ENCODE measurements around the gene CYP1A1.

DNA sequence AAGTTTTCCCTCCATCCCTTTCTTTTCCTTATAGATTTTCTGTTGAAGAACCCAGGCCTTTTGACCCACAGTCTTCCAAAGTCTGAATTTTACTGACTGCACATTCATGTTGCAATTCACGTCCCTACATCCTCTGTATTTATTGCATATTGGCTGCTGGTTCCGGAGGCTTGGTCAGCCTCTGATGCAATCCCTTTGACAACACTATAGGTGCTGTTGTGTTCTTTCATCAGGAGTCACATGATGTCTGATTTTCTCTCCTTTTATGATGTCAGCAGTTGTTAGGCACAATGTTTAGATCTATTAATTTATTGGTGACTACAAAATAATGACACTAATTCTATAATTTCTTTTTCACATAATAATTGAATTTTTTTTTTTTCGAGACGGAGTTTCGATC is 8.7 kb downstream of the CYP1A1 start:
- TF ChIP-seq ETV6 (CRISPR knock-in tag; IDR thresholded peaks at IDR 0.05), result no peak
- TF ChIP-seq, protein P1, sequence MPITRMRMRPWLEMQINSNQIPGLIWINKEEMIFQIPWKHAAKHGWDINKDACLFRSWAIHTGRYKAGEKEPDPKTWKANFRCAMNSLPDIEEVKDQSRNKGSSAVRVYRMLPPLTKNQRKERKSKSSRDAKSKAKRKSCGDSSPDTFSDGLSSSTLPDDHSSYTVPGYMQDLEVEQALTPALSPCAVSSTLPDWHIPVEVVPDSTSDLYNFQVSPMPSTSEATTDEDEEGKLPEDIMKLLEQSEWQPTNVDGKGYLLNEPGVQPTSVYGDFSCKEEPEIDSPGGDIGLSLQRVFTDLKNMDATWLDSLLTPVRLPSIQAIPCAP (CRISPR knock-in tag; IDR thresholded peaks at IDR 0.05), result no peak
- TF ChIP-seq HMGXB4 (CRISPR knock-in tag; IDR thresholded peaks at IDR 0.05), result no peak
- TF ChIP-seq, protein P2, sequence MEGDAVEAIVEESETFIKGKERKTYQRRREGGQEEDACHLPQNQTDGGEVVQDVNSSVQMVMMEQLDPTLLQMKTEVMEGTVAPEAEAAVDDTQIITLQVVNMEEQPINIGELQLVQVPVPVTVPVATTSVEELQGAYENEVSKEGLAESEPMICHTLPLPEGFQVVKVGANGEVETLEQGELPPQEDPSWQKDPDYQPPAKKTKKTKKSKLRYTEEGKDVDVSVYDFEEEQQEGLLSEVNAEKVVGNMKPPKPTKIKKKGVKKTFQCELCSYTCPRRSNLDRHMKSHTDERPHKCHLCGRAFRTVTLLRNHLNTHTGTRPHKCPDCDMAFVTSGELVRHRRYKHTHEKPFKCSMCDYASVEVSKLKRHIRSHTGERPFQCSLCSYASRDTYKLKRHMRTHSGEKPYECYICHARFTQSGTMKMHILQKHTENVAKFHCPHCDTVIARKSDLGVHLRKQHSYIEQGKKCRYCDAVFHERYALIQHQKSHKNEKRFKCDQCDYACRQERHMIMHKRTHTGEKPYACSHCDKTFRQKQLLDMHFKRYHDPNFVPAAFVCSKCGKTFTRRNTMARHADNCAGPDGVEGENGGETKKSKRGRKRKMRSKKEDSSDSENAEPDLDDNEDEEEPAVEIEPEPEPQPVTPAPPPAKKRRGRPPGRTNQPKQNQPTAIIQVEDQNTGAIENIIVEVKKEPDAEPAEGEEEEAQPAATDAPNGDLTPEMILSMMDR (IDR thresholded peaks at IDR 0.05), result no peak
- no peak for TF ChIP-seq ZNF416 (CRISPR knock-in tag; IDR thresholded peaks at IDR 0.05)
- no peak for TF ChIP-seq NR2C2 (CRISPR knock-in tag; IDR thresholded peaks at IDR 0.05)
- TF ChIP-seq, protein P3, sequence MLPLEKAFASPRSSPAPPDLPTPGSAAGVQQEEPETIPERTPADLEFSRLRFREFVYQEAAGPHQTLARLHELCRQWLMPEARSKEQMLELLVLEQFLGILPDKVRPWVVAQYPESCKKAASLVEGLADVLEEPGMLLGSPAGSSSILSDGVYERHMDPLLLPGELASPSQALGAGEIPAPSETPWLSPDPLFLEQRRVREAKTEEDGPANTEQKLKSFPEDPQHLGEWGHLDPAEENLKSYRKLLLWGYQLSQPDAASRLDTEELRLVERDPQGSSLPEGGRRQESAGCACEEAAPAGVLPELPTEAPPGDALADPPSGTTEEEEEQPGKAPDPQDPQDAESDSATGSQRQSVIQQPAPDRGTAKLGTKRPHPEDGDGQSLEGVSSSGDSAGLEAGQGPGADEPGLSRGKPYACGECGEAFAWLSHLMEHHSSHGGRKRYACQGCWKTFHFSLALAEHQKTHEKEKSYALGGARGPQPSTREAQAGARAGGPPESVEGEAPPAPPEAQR (CRISPR knock-in tag; IDR thresholded peaks at IDR 0.05), result no peak
- TF ChIP-seq, protein P4, sequence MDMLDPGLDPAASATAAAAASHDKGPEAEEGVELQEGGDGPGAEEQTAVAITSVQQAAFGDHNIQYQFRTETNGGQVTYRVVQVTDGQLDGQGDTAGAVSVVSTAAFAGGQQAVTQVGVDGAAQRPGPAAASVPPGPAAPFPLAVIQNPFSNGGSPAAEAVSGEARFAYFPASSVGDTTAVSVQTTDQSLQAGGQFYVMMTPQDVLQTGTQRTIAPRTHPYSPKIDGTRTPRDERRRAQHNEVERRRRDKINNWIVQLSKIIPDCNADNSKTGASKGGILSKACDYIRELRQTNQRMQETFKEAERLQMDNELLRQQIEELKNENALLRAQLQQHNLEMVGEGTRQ (CRISPR knock-in tag; IDR thresholded peaks at IDR 0.05), result no peak
- TF ChIP-seq, protein P5, sequence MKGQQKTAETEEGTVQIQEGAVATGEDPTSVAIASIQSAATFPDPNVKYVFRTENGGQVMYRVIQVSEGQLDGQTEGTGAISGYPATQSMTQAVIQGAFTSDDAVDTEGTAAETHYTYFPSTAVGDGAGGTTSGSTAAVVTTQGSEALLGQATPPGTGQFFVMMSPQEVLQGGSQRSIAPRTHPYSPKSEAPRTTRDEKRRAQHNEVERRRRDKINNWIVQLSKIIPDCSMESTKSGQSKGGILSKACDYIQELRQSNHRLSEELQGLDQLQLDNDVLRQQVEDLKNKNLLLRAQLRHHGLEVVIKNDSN (CRISPR knock-in tag; IDR thresholded peaks at IDR 0.05), result no peak
- TF ChIP-seq CREB1 (CRISPR knock-in tag; IDR thresholded peaks at IDR 0.05), result no peak
- no peak for TF ChIP-seq MAX (CRISPR knock-in tag; IDR thresholded peaks at IDR 0.05)
- no peak for TF ChIP-seq ELF4 (CRISPR knock-in tag; IDR thresholded peaks at IDR 0.05; ENCODE audit: low read depth)
- TF ChIP-seq, protein P6, sequence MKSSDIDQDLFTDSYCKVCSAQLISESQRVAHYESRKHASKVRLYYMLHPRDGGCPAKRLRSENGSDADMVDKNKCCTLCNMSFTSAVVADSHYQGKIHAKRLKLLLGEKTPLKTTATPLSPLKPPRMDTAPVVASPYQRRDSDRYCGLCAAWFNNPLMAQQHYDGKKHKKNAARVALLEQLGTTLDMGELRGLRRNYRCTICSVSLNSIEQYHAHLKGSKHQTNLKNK (CRISPR knock-in tag; IDR thresholded peaks at IDR 0.05), result no peak
- TF ChIP-seq ZNF121 (CRISPR knock-in tag; IDR thresholded peaks at IDR 0.05), result no peak
